ENCODE measurements around the gene ISG20L2.

Gene ISG20L2

GRCh38 chr1:156689035-156689952 is 39.3 kb downstream of the ISG20L2 start:
- DNase-seq (ENCODE audit: low read depth) = peak; percentile 86
- peak overlapping the region; percentile 0 for H3K4me3 ChIP-seq (replicated peaks; ENCODE audit: low read depth, low read length)
- peak; percentile 92 for TF ChIP-seq CTCF (IDR thresholded peaks at IDR 0.05; ENCODE audit: low read length, missing control alignments)

- no peak overlapping the region for H3K4me3 ChIP-seq (replicated peaks; ENCODE audit: low read depth, low read length)
- TF ChIP-seq CTCF (IDR thresholded peaks at IDR 0.05; ENCODE audit: low read length, missing control alignments) = no peak
- DNase-seq (ENCODE audit: low read depth) = no peak
Measured at GRCh38 chr1:156684227-156684782, 44.3 kb downstream of the ISG20L2 start.

GRCh38 chr1:156682166-156682890 is 46.2 kb downstream of the ISG20L2 start:
- DNase-seq (ENCODE audit: low read depth) = no peak
- TF ChIP-seq CTCF (IDR thresholded peaks at IDR 0.05; ENCODE audit: low read length, missing control alignments) = peak; percentile 7
- no peak overlapping the region for H3K4me3 ChIP-seq (replicated peaks; ENCODE audit: low read depth, low read length)

GRCh38 chr1:156681196-156681960 is 47.2 kb downstream of the ISG20L2 start:
- DNase-seq (ENCODE audit: low read depth) = no peak
- H3K4me3 ChIP-seq (replicated peaks; ENCODE audit: low read depth, low read length) = no peak overlapping the region
- no peak for TF ChIP-seq CTCF (IDR thresholded peaks at IDR 0.05; ENCODE audit: low read length, missing control alignments)

GRCh38 chr1:156680056-156680455 is 48.5 kb downstream of the ISG20L2 start:
- DNase-seq (ENCODE audit: low read depth) = no peak
- no peak overlapping the region for H3K4me3 ChIP-seq (replicated peaks; ENCODE audit: low read depth, low read length)
- no peak for TF ChIP-seq CTCF (IDR thresholded peaks at IDR 0.05; ENCODE audit: low read length, missing control alignments)
